Retina (tissue), 1 donor: Measurements from ENCODE around the gene ENG.
"Not testable (repeated sequence)": the region's sequence is repeated elsewhere in the genome, so short reads cannot be mapped to it uniquely, and the experiment has no call there.

Experiments
- DNase-seq: peaks from one replicate; pipeline ENCODE4 v3.0.0-alpha.2; 2016

Gene ENG

DNA sequence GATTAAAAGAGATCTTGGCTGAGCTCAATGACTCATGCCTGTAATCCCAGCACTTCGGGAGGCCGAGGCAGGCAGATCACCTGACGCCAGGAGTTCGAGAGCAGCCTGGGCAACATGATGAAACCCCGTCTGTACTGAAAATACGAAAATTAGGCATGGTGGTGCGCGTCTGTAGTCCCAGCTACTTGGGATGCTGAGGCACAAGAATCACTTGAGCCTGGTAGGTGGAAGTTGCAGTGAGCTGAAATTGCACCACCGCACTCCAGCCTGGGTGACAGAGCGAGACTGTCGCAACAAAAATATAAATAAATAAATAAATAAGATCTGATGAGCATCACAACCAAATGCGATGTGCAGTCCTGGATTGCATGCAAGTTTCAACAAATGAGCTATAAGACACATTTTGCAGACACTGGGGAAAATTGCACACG, 8.7 kb upstream of the ENG start:
- no peak for DNase-seq

- DNase-seq: peak; percentile 1
These were observed 7.9 kb upstream of the ENG start for GRCh38 chr9:127862075-127863011.

- DNase-seq: no peak
These were observed 6.3 kb upstream of the ENG start for GRCh38 chr9:127860779-127861178.

GRCh38 chr9:127860260-127860659, 5.8 kb upstream of the ENG start:
- no peak for DNase-seq

DNA sequence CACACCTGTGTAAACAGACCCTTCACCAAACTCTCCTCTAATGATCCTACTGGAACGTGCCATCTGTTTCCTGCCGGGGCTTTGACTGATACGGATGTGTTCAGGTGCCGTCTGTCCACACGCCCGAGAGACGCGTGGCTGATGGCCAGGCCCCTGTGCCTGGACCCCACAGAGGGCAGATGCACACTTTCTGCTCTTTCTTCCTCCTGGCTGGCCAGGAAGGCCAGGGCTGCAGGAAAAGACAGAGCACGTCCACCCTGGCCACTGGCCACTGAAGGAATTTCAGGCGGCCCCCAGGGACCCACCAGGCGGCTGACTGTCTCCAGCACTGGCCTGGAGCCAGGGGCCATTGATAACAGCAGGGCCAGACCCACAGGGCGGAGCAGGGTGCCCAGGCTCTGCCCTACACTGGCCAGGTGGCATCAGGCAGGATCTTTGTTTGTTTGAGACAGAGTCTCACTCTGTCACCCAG, 3.6 kb upstream of the ENG start:
- peak; percentile 1 for DNase-seq

- DNase-seq: no peak
These were observed 2.8 kb upstream of the ENG start for GRCh38 chr9:127857278-127857677.

- DNase-seq: no peak
These were observed 2.3 kb upstream of the ENG start for GRCh38 chr9:127856729-127857116.

DNA sequence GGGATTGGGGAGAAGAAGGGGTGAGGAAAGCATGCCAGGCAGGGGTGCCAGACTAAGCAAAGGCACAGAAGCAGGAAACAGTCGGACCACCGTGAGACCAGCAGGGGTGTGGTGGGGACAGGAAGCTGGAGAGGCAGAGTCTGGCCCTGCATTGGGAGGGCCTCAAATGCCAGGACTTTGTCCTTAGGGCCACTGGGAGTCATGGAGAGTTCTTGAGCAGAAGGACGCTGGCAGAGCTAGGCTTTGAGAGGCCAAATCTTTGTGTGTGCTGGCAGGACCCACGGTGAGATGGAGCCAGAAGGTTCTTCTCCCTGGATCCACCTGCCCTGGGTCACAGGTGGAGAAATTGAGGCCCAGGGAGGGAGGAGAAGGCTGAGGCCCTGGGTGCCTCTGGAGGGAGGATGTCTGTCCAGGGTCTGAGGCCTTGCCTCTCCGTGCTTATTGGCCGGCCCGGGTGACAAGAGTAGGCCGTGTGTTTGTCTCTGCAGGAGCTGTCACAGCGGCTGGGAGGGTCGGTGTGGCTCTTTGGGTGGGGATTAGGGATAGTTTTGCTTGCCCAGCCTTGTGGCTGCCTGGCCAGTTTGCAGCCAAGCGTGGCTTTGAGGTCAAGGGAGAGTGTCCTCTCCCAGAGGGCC, 1.8 kb upstream of the ENG start:
- peak; percentile 2 for DNase-seq

DNA sequence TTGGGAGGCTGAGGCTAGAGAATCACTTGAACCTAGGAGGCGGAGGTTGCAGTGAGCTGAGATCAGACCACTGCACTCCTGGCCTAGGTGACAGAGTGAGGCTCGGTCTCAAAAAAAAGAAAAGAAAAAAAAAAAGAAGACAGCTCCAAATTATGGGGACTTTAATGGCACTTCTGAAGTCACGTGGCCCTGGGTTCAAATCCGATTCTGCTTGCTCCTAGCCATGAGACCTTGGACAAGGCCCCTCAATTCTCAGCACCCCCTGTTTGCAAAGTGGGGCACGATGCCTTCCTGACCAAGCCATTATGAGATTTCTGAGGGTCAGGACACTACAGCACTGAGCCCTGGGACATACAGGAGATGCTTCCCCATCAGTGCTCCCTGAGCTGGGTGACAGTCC, 1.1 kb upstream of the ENG start:
- DNase-seq: no peak

- no peak for DNase-seq
These were observed 502 bp upstream of the ENG start for GRCh38 chr9:127854960-127855359.

- no peak for DNase-seq
These were observed 910 bp downstream of the ENG start for GRCh38 chr9:127853312-127854183.

- DNase-seq: no peak
These were observed 1.6 kb downstream of the ENG start for GRCh38 chr9:127852829-127853228.

DNA sequence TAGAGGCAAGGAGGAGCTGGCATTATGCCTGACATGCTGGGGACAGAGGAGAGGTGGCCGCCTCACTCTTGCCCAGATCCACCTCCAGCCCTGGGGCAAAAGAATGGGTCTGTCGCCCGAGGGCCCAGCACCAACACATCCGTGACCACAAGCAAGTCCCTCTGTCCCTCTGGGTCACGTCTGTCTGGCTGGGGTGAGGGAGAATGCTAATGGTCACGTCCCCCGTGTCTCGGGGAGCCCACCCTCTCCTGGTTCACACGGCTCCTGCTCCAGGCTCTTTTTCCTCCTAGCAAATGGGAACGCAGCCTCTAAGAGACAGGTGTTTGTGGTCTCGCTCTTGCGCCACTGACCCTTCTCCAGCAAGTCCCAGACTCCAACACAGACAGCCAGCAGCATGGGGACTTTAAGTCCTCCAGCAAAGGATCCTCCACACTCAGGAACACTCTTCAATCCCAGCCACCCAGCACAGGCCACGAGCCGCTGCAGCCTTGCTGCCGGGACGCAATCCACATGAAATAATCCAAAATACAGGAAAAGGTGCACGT, 4.1 kb downstream of the ENG start:
- no peak for DNase-seq

DNA sequence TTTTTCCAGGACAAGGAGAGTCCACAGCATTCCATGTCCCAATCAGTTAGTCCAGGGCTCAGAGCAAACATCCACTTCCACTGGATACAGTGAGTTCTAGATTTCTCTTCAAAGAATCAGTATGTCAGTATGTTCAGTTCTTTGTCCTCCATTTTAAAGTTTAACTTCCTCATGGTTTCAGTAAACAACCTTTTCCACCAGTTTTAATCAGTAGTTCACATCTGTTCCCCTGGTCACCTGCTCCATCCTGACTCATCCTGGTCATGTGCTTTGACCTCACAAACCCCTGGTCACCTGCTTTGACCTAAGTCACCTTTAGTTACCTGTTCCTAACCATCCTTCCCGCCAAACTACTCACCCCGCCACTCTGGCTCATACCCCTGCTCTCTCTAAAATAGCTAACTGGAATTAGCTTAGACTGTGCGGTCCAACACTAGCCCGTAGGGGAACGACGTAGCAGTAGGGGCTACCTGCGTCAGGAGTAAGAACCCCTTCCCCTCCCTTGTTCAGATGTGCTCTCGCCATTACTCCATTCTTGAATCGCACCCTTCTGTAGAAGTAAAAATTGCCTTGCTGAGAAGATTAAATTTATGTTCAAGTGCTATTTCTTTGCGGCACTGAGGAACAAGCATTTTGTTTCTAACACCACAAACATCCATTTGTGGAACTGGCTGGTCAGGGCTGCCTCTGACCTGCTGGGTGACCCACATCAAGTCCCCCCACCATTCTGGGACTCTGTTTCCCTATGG, 5.5 kb downstream of the ENG start:
- DNase-seq: no peak

DNA sequence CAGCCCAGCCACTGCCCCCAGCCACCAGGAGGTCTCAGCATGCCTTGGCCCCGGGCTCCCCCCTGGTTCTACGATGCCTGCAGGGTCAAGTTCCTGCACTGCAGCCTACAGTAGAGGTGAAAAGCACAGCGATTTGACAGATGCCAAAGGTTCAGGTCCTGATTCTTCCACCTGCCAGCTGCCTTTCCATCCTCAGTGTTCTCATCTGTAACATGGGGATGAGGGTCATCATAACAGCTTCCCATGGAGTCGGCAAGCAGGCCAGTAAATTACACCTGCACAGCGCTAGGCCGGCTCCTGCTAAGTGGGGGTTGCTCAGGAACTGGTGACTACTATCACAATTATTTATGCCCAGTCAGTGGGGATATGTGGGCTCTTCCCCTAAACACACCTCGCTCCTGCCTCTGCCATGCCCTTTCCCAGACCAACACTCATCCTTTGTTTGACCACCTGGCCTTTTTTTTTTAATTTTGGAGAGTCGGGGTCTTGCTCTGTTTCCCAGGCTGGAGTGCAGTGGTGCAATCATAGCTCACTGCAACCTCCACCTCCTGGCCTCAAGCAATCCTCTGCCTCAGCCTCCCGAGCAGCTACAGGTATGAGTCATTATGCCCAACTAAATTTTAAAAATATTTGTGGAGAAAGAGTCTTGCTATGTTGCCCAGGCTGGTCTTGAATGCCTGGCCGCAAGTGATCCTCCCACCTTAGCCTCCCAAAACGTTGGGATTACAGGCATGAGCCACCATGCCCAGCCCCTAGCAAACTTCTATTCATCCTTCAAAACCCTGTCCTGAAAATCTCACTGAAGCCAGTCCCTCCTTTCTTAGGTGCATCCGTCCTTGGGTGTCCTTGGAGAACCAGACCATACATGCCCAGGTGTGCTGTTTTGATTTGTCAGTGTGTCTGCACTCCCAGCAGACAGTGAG, 6.4 kb downstream of the ENG start:
- DNase-seq: no peak

DNA sequence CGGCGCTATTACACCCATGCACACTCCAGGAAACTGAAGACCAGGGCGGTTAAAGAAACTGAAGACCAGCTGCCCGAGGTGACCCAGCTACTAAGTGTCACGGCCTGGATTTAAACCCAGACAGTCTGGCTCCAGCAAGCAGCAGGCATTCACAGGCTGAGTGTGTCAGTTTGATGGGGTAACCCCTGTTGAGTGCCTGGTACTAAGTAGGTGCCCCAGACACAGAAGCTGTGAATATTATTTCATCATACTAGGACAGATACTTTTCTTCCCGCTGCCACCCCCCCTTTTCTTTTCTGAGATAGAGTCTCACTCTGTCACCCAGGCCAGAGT, 7.3 kb downstream of the ENG start:
- no peak for DNase-seq

DNA sequence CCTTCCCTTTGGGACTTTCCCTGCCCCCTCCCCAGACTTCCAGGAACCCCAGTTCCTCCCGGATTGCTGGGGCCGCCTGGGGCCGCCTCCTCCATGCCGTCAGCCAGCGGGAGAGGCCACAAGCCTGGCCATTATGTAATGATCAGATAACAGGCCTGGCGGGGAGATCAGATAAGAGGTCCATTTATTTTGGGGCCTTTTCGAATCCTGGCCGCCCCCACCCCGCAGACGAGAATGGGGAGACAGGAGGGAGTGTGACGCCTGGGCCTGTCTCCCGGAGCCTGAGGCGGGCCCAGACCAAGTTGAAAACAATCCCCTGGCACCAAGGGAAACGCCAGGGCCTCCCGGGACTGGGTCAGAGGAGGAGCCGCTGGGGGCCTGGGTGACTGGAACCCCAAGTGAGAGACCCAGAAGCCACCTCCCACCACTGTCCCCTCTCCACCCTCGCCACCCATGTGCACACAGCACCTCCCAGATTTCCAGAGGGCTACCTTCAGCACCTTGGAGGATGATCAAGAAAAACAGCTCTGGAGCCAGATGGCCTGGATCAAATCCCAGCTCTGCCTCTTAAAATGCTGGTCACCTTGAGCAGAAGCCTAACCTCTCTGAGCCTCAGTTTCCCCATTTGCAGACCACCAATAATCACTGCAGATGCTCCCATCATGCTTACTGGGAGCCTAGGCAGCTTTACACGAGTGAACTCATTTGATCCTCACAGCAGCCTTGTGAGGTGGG, 7.8 kb downstream of the ENG start:
- DNase-seq: no peak

DNA sequence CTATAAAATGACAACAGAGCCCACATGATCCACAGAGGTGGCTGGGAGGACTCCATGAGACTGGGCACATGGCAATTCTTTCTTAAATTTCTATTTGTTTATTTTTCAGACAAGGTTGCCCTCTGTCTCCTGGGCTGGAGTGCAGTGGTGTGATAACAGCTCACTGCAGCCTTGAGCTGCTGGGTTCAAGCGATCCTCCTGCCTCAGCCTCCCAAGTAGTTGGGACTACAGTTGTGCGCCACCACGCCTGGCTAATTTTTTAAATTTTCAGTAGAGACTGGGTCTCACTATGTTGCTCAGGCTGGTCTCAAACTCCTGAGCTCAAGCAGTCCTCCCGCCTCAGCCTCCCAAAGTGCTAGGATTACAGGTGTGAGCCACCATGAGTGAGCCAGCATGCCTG, 8.8 kb downstream of the ENG start:
- DNase-seq: not testable (repeated sequence)

GRCh38 chr9:127844821-127845359, 9.6 kb downstream of the ENG start:
- DNase-seq: no peak
